HCT116 (cell line): ENCODE results near the gene LRRC46. TPM values are rescaled to one million over a fixed set of nuclear protein-coding genes. Genes with fewer than 3 reads are reported as not detected.

Experiments
- ATAC-seq: fragments of 200-7000 bp; cut with Tn5 transposase; 2 replicates; pipeline ENCODE4 v1.9.1; 2020; ENCODE audit warnings: mild to moderate bottlenecking, moderate library complexity
- BruUV-seq: library from RNA; stranded (reverse); fragments of 400-500 nt; replicated peaks from 2 replicates; lab custom pipeline; 2021; lab: Mats Ljungman, UMichigan
- CTCF ChIA-PET: fragments of 300-600 bp; sonication (Branson Sonifier 250); formaldehyde crosslinking; loops from one replicate; lab custom pipeline; 2021; ENCODE audit warnings: antibody characterized with exemption; lab: Charles Lee
- POLR2A ChIA-PET: fragments of 300-600, 350-600 bp; sonication (Branson Sonifier 250); formaldehyde crosslinking; loops from one replicate; lab custom pipeline; 2021; ENCODE audit warnings: antibody characterized with exemption; lab: Charles Lee
- RAD21 ChIA-PET, 2 experiments: fragments of 300-600 bp; sonication (Branson Sonifier 250); formaldehyde crosslinking; loops; one replicate each; lab custom pipeline; 2023; ENCODE audit warnings: low total read pairs in 2 of 2; ENCODE audit not compliant: uncharacterized antibody in 2 of 2, unreplicated experiment in 2 of 2, low non-redundant PET in 1 of 2; lab: Charles Lee
- DNase-seq: peaks from one replicate; pipeline ENCODE4 v3.0.0-alpha.2; 2010; ENCODE audit warnings: low read depth, low spot score
- H2AFZ ChIP-seq: fragments of 200-600 bp; shearing (Covaris generic), sonication (generic); 2 replicates; pipeline ENCODE4 v1.6.1; 2017; ENCODE audit warnings: low read depth, mixed run types, mixed read lengths, antibody characterized with exemption, low read length; ENCODE audit not compliant: poor library complexity, severe bottlenecking
- H3K27ac ChIP-seq: 2 replicates; pipeline ENCODE4 v1.5.1; 2012; ENCODE audit warnings: low read depth, low read length
- H3K27me3 ChIP-seq: fragments of 200-600 bp; sonication (generic); 2 replicates; pipeline ENCODE4 v1.6.1; 2016; ENCODE audit warnings: mixed run types, low read length, mixed read lengths; ENCODE audit not compliant: insufficient read depth
- H3K36me3 ChIP-seq, 2 experiments: fragments of 200-500 bp in 1 of 2; fragments of 200-600 bp in 1 of 2; sonication (Bioruptor generic) in 1 of 2; sonication (generic) in 1 of 2; 2 replicates each; pipeline versions ENCODE4 v1.5.1 to v1.6.1; 2014 to 2016; ENCODE audit warnings: low read length in 2 of 2, inconsistent platforms in 1 of 2, mixed read lengths in 1 of 2, mixed run types in 1 of 2; ENCODE audit not compliant: insufficient read depth in 2 of 2, control insufficient read depth in 1 of 2
- H3K4me1 ChIP-seq, 2 experiments: fragments of 200-600 bp in 1 of 2; sonication (generic) in 1 of 2; 2 replicates each; pipeline versions ENCODE4 v1.5.1 to v1.6.1; 2012 to 2017; ENCODE audit warnings: low read length in 2 of 2, inconsistent platforms in 1 of 2, mild to moderate bottlenecking in 1 of 2, mixed read lengths in 1 of 2, mixed run types in 1 of 2, moderate library complexity in 1 of 2; ENCODE audit not compliant: insufficient read depth in 2 of 2, control insufficient read depth in 1 of 2
- H3K4me2 ChIP-seq: fragments of 200-600 bp; sonication (generic); 2 replicates; pipeline ENCODE4 v1.6.1; 2017; ENCODE audit warnings: mixed run types, low read length, mixed read lengths
- H3K4me3 ChIP-seq, 2 experiments: fragments of 200-600 bp in 1 of 2; sonication (generic) in 1 of 2; replicated peaks in 1 of 2; 2 replicates each; pipeline ENCODE4 v1.5.1; 2011 to 2016; ENCODE audit warnings: low read length in 2 of 2, control low read depth in 1 of 2, low read depth in 1 of 2, mild to moderate bottlenecking in 1 of 2, mixed read lengths in 1 of 2, mixed run types in 1 of 2
- H3K79me2 ChIP-seq: fragments of 200-600 bp; sonication (generic); 2 replicates; pipeline ENCODE4 v1.6.1; 2017; ENCODE audit warnings: mild to moderate bottlenecking, mixed run types, low read length, moderate library complexity, mixed read lengths; ENCODE audit not compliant: insufficient read depth
- H3K9ac ChIP-seq: fragments of 200-600 bp; sonication (generic); 2 replicates; pipeline ENCODE4 v1.6.1; 2016; ENCODE audit warnings: low read length, mixed read lengths
- H3K9me2 ChIP-seq: fragments of 200-600 bp; sonication (generic), shearing (Covaris generic); 2 replicates; pipeline ENCODE4 v1.6.1; 2017; ENCODE audit warnings: mixed run types, mild to moderate bottlenecking, moderate library complexity; ENCODE audit not compliant: insufficient read depth
- H3K9me3 ChIP-seq, 2 experiments: fragments of 200-500 bp in 1 of 2; fragments of 200-600 bp in 1 of 2; sonication (Bioruptor generic) in 1 of 2; sonication (generic) in 1 of 2; 2 replicates each; pipeline ENCODE4 v1.6.1; 2014 to 2017; ENCODE audit warnings: low read length in 2 of 2, mixed read lengths in 2 of 2, inconsistent platforms in 1 of 2, low read depth in 1 of 2, mild to moderate bottlenecking in 1 of 2, mixed run types in 1 of 2, moderate library complexity in 1 of 2; ENCODE audit not compliant: control insufficient read depth in 1 of 2, insufficient read depth in 1 of 2
- H4K20me1 ChIP-seq: fragments of 200-600 bp; sonication (generic), shearing (Covaris generic); 2 replicates; pipeline ENCODE4 v1.6.1; 2017; ENCODE audit warnings: mixed run types, mild to moderate bottlenecking, moderate library complexity; ENCODE audit not compliant: insufficient read depth
- CBX3 ChIP-seq: IDR thresholded peaks from 2 replicates; pipeline ENCODE4 v1.6.1; 2012; ENCODE audit warnings: low read depth
- CEBPB ChIP-seq: IDR thresholded peaks from 2 replicates; pipeline ENCODE4 v1.6.1; 2012; ENCODE audit warnings: low read depth
- ELF1 ChIP-seq: IDR thresholded peaks from 2 replicates; pipeline ENCODE4 v1.6.1; 2012; ENCODE audit warnings: low read depth, borderline replicate concordance
- FOSL1 ChIP-seq: IDR thresholded peaks from 2 replicates; pipeline ENCODE4 v1.6.1; 2012; ENCODE audit warnings: low read depth
- JUND ChIP-seq: IDR thresholded peaks from 2 replicates; pipeline ENCODE4 v1.6.1; 2012
- POLR2A ChIP-seq: IDR thresholded peaks from 2 replicates; pipeline ENCODE4 v1.7.0; 2011; ENCODE audit warnings: borderline replicate concordance; ENCODE audit not compliant: insufficient read depth, insufficient read length; ENCODE audit errors: extremely low read depth
- POLR2AphosphoS5 ChIP-seq: IDR thresholded peaks from 2 replicates; pipeline ENCODE4 v1.6.1; 2011; ENCODE audit warnings: mild to moderate bottlenecking, low read depth, low read length, moderate library complexity
- SP1 ChIP-seq: IDR thresholded peaks from 2 replicates; pipeline ENCODE4 v1.6.1; 2012; ENCODE audit warnings: low read depth
- SRF ChIP-seq: IDR thresholded peaks from 2 replicates; pipeline ENCODE4 v1.6.1; 2012; ENCODE audit warnings: low read depth
- TCF7L2 ChIP-seq: IDR thresholded peaks from 2 replicates; pipeline ENCODE4 v1.7.0; 2011; ENCODE audit warnings: borderline replicate concordance, inconsistent platforms; ENCODE audit not compliant: insufficient read depth, insufficient read length; ENCODE audit errors: extremely low read depth
- YY1 ChIP-seq: IDR thresholded peaks from 2 replicates; pipeline ENCODE4 v1.6.1; 2011; ENCODE audit warnings: low read length, low read depth, moderate library complexity, mild to moderate bottlenecking; ENCODE audit not compliant: insufficient replicate concordance; ENCODE audit errors: extremely low read depth
- ZFX ChIP-seq: fragments of 450-650 bp; IDR thresholded peaks from 2 replicates; pipeline ENCODE4 v1.6.1; 2017
- intact Hi-C: fragments of 100-400 bp; cut with micrococcal nuclease; formaldehyde crosslinking; loops from 2 replicates; pipeline ENCODE4 v1.10.0; 2022
- total RNA-seq: library from RNA; stranded (reverse); gene quantifications from one replicate; pipeline ENCODE4 v1.2.1, GENCODE V29; 2021; ENCODE audit not compliant: unreplicated experiment
- TF ChIP-seq, protein P1 (sequence below): IDR thresholded peaks from 2 replicates; pipeline ENCODE4 v1.6.1; 2011; ENCODE audit warnings: mild to moderate bottlenecking, low read length, moderate library complexity; ENCODE audit not compliant: insufficient replicate concordance; ENCODE audit errors: extremely low read depth
- TF ChIP-seq, protein P2 (sequence below), 3 experiments: fragments of 200-600 bp in 1 of 3; sonication (generic) in 1 of 3; IDR thresholded peaks in 2 of 3; conservative IDR thresholded peaks in 1 of 3; 2 replicates each; pipeline ENCODE4 v1.5.1; 2012 to 2017; ENCODE audit warnings: low read depth in 2 of 3, low read length in 2 of 3, antibody characterized with exemption in 1 of 3, borderline replicate concordance in 1 of 3, control low read depth in 1 of 3, mild to moderate bottlenecking in 1 of 3, mixed read lengths in 1 of 3, mixed run types in 1 of 3, moderate library complexity in 1 of 3; ENCODE audit not compliant: insufficient read depth in 1 of 3
- TF ChIP-seq, protein P3 (sequence below): IDR thresholded peaks from 2 replicates; pipeline ENCODE4 v1.6.1; 2012

The LRRC46 gene
- total RNA-seq, 1 experiment from 2014 or later: 0.76 TPM

DNA sequence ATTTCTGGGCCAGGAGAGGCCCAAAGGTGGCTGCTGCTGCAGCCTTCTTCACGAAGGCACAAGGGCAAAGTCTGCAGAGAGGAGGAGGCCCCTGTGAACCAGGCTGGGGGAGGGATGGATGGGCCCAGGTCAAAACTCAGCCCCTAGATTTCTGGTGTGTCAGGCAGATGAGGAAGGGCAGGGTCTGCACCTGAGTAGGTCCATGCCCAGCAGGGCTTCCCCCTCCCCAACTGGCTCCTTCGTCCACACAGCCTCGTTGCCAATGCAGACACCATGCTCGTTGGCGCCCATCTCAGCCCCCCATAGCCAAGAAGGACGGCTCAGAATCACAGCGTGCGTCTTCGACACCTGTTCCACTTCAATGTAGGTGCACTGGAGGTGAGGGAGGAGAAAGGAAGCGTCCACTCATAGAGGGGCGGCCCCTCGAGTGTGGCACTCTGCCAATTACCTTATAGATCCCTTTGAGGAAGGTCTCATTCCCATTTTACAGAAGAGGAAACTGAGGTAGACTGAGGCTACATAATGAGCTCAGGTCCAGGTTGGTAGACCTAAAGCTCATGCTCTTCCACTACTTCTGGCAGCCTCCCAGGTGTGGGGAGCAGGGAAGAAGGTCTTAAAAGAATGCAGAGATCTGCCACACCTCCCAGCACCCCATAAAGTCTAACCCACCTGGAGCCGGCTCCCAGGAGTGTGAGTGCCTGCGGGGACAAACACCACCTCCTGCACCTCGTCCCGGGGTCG lies 8.7 kb downstream of the LRRC46 start (continued):
- TF ChIP-seq, protein P1, sequence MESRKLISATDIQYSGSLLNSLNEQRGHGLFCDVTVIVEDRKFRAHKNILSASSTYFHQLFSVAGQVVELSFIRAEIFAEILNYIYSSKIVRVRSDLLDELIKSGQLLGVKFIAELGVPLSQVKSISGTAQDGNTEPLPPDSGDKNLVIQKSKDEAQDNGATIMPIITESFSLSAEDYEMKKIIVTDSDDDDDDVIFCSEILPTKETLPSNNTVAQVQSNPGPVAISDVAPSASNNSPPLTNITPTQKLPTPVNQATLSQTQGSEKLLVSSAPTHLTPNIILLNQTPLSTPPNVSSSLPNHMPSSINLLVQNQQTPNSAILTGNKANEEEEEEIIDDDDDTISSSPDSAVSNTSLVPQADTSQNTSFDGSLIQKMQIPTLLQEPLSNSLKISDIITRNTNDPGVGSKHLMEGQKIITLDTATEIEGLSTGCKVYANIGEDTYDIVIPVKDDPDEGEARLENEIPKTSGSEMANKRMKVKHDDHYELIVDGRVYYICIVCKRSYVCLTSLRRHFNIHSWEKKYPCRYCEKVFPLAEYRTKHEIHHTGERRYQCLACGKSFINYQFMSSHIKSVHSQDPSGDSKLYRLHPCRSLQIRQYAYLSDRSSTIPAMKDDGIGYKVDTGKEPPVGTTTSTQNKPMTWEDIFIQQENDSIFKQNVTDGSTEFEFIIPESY: no peak

DNA sequence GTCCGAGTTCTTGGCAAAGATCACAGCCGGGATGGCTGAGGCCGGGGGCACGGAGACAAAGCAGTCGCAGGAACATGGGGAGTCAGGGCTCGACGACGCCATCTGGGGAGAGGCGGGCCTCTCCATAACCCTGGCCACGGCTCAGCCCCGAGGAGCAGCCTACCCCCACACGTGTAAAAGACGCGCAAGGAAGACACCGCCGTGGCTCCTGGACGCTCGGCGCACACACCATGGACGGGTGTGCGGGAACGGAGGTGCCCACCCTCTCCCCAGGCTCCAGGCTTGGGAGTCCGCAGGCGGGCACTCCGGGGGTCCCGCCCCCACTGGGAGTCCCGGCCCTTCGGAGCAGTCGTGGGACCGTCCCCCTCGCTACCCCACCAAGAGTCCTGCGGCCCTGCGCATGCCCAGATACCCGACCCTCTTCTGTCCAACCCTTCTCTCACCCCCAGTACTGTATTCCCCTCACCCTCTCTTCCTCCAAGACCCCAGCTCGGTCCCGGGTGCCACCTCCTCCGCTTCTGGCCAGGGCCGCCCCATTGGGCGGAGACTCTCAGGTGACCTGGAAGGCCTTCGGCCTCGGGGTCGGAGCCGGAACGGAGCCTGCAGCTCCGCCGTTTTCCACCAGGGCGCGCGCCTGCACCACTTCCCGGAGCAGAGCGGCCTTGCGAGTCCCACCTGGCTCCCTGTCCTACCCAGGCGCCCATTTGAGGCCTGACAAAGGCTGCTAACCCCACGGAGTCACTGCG lies 9.4 kb downstream of the LRRC46 start, which contains the start of gene SCRN2:
TSS of gene SCRN2 (minus strand) at position 532 of the 746 bp plus-strand sequence. CDS start at position 102, 430 bp downstream.
- intact Hi-C loops: loop anchor here (1.0 to 5.0 kb wide), 4 partner anchors 49 to 291 kb away; no protein-coding TSS in a partner anchor
- Histone ChIP-seq H4K20me1 (no peaks in the 10 kb centered on the region), H3K79me2 (peaks cover 6% of the 10 kb centered on the region; the same call in 1 of the 2 replicates), H3K9me2 (no peaks in the 10 kb centered on the region), H3K9ac (peak within 1 kb of the TSS; percentile 82), H3K9me3 (no peaks in the 10 kb centered on the region), H3K36me3 (peaks cover 0 to 12% of the 10 kb centered on the region in 2 experiments; a peak in 1 of 4 replicates), H3K27me3 (no peaks in the 10 kb centered on the region), H3K4me2 (peak within 1 kb of the TSS; percentile 97), H3K4me3 (peak within 1 kb of the TSS; percentile 94 to 98), H3K27ac (peak within 1 kb of the TSS; percentile 69), H2AFZ (peak within 1 kb of the TSS; percentile 92), H3K4me1 (peaks cover 25 to 46% of the 10 kb centered on the region in 2 experiments)
- BruUV-seq: TSS peak; percentile 83
- POLR2A ChIA-PET: interaction anchor here (1.1 to 3.5 kb wide), 8 partner anchors 10 to 130 kb away, joined by 3 to 24 read pairs (median 8); partner anchors contain the start of genes CDK5RAP3, LRRC46, MRPL10 and SP2
- ATAC-seq: peak; percentile 88
- peak; percentile 81 for DNase-seq
- CTCF ChIA-PET: interaction anchor here (0.7 to 12.6 kb wide), 18 partner anchors 10 to 186 kb away, joined by 3 to 393 read pairs (median 6); partner anchors contain the start of genes CDK5RAP3, LRRC46, MRPL10 and OSBPL7
- RAD21 ChIA-PET: interaction anchor here (0.6 to 4.5 kb wide), 12 partner anchors 9 to 178 kb away, joined by 3 to 43 read pairs (median 4); partner anchors contain the start of genes LRRC46 (in 1 of the 2), MRPL10 (in 1 of the 2), SP2 (in 1 of the 2) and SP6 (in 1 of the 2)
- TF ChIP-seq CBX3: no peak
- no peak for TF ChIP-seq FOSL1
- TF ChIP-seq ELF1: no peak
- TF ChIP-seq CEBPB: no peak
- TF ChIP-seq JUND: no peak
- TF ChIP-seq, protein P2, sequence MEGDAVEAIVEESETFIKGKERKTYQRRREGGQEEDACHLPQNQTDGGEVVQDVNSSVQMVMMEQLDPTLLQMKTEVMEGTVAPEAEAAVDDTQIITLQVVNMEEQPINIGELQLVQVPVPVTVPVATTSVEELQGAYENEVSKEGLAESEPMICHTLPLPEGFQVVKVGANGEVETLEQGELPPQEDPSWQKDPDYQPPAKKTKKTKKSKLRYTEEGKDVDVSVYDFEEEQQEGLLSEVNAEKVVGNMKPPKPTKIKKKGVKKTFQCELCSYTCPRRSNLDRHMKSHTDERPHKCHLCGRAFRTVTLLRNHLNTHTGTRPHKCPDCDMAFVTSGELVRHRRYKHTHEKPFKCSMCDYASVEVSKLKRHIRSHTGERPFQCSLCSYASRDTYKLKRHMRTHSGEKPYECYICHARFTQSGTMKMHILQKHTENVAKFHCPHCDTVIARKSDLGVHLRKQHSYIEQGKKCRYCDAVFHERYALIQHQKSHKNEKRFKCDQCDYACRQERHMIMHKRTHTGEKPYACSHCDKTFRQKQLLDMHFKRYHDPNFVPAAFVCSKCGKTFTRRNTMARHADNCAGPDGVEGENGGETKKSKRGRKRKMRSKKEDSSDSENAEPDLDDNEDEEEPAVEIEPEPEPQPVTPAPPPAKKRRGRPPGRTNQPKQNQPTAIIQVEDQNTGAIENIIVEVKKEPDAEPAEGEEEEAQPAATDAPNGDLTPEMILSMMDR (IDR thresholded peaks at IDR 0.05 in 2 of 3, conservative IDR thresholded peaks at IDR 0.05 in 1 of 3; ENCODE audit: borderline replicate concordance in 1 of 3, insufficient read depth in 1 of 3, low read depth in 2 of 3, low read length in 2 of 3): peak; percentile 98 to 100 (median 99)
- TF ChIP-seq SP1: no peak
- TF ChIP-seq TCF7L2: no peak
- no peak for TF ChIP-seq POLR2A
- TF ChIP-seq SRF: no peak
- TF ChIP-seq POLR2AphosphoS5: peak; percentile 86
- TF ChIP-seq, protein P3, sequence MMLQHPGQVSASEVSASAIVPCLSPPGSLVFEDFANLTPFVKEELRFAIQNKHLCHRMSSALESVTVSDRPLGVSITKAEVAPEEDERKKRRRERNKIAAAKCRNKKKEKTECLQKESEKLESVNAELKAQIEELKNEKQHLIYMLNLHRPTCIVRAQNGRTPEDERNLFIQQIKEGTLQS: no peak
- peak; percentile 85; the same call in 1 of the 2 replicates for TF ChIP-seq ZFX
- peak; percentile 76 for TF ChIP-seq YY1
